Panc1 (cell line): ENCODE results near the gene PBRM1. TPM values are rescaled to one million over a fixed set of nuclear protein-coding genes. Genes with fewer than 3 reads are reported as not detected.

Source experiments
- ATAC-seq: fragments of 200-7000 bp; cut with Tn5 transposase; 2 replicates; pipeline ENCODE4 v1.9.1; 2020; ENCODE audit warnings: mild to moderate bottlenecking, moderate library complexity
- BruUV-seq: library from RNA; stranded (reverse); fragments of 400-500 nt; replicated peaks from 2 replicates; lab custom pipeline; 2021; lab: Mats Ljungman, UMichigan
- CTCF ChIA-PET: fragments of 300-600 bp; sonication (Branson Sonifier 250); formaldehyde crosslinking; loops from one replicate; lab custom pipeline; 2022; ENCODE audit warnings: antibody characterized with exemption; lab: Charles Lee
- POLR2A ChIA-PET: fragments of 300-600 bp; sonication (Branson Sonifier 250); formaldehyde crosslinking; loops from one replicate; lab custom pipeline; 2022; ENCODE audit warnings: antibody characterized with exemption; lab: Charles Lee
- DNase-seq: peaks from one replicate; pipeline ENCODE4 v3.0.0-alpha.2; 2010; ENCODE audit warnings: low read depth, low spot score
- H3K27ac ChIP-seq: 2 replicates; pipeline ENCODE4 v1.5.1; 2011; ENCODE audit warnings: mild to moderate bottlenecking, low read length, inconsistent platforms
- H3K27me3 ChIP-seq: fragments of 200-500 bp; sonication (Bioruptor generic); 2 replicates; pipeline ENCODE4 v1.6.0; 2014; ENCODE audit warnings: low read length, inconsistent platforms; ENCODE audit not compliant: control insufficient read depth, insufficient read depth
- H3K36me3 ChIP-seq: fragments of 200-500 bp; sonication (Bioruptor generic); 2 replicates; pipeline ENCODE4 v1.5.1; 2014; ENCODE audit warnings: inconsistent platforms, mild to moderate bottlenecking, low read length, moderate library complexity; ENCODE audit not compliant: control insufficient read depth, insufficient read depth
- H3K4me1 ChIP-seq: 2 replicates; pipeline ENCODE4 v1.5.1; 2011; ENCODE audit warnings: inconsistent platforms, mild to moderate bottlenecking, low read length, moderate library complexity; ENCODE audit not compliant: control insufficient read depth, insufficient read depth
- H3K4me3 ChIP-seq, 2 experiments: 2 replicates each; pipeline ENCODE4 v1.5.1; 2011 to 2012; ENCODE audit warnings: low read depth in 2 of 2, low read length in 2 of 2, mild to moderate bottlenecking in 2 of 2, inconsistent platforms in 1 of 2, moderate library complexity in 1 of 2
- H3K9me3 ChIP-seq: fragments of 200-500 bp; sonication (Bioruptor generic); 2 replicates; pipeline ENCODE4 v1.5.1; 2014; ENCODE audit warnings: low read depth, mild to moderate bottlenecking, inconsistent platforms, low read length, moderate library complexity; ENCODE audit not compliant: control insufficient read depth, insufficient read depth
- CTCF ChIP-seq: fragments of 450-650 bp; IDR thresholded peaks from 2 replicates; pipeline ENCODE4 v1.5.1; 2017; ENCODE audit warnings: mild to moderate bottlenecking
- POLR2AphosphoS5 ChIP-seq: IDR thresholded peaks from 2 replicates; pipeline ENCODE4 v1.6.1; 2012; ENCODE audit warnings: mild to moderate bottlenecking, low read depth, low read length, moderate library complexity
- SIN3A ChIP-seq: IDR thresholded peaks from 2 replicates; pipeline ENCODE4 v1.6.1; 2012; ENCODE audit warnings: low read depth, mild to moderate bottlenecking, low read length, moderate library complexity, borderline replicate concordance; ENCODE audit not compliant: insufficient read depth
- TCF7L2 ChIP-seq: IDR thresholded peaks from 2 replicates; pipeline ENCODE4 v1.6.1; 2011; ENCODE audit warnings: mild to moderate bottlenecking, low read depth, low read length, inconsistent platforms
- in situ Hi-C: cut with HindIII; loops from 2 replicates; pipeline ENCODE4 v1.10.0; 2016; ENCODE audit warnings: low sequenced_read_pairs, low pct_unique_long_range_greater_than_20kb
- intact Hi-C: fragments of 100-400 bp; cut with micrococcal nuclease; formaldehyde crosslinking; loops from one replicate; pipeline ENCODE4 v1.10.0; 2022; ENCODE audit not compliant: unreplicated experiment
- total RNA-seq: library from RNA; stranded (reverse); gene quantifications from one replicate; pipeline ENCODE4 v1.2.1, GENCODE V29; 2021; ENCODE audit not compliant: unreplicated experiment
- TF ChIP-seq, protein P1 (sequence below), 2 experiments: IDR thresholded peaks; 2 replicates each; pipeline ENCODE4 v1.6.1; 2011 to 2012; ENCODE audit warnings: low read depth in 2 of 2, control low read depth in 1 of 2, low read length in 1 of 2, mild to moderate bottlenecking in 1 of 2, moderate library complexity in 1 of 2; ENCODE audit not compliant: insufficient read depth in 1 of 2

PBRM1 gene
- total RNA-seq, 1 experiment from 2014 or later: 43.5 TPM

- Histone ChIP-seq H3K27ac (no peak overlapping the region), H3K9me3 (no peaks in the 10 kb centered on the region), H3K4me3 (no peak overlapping the region), H3K36me3 (no peaks in the 10 kb centered on the region), H3K27me3 (no peaks in the 10 kb centered on the region), H3K4me1 (no peaks in the 10 kb centered on the region)
- ChIA-PET POLR2A (interaction anchor here (0.7 kb wide), 1 partner anchor 15 kb away, joined by 6 read pairs; no protein-coding TSS in a partner anchor), CTCF (no interaction called here)
- in situ Hi-C loops: no loop called here
- no TSS peak for BruUV-seq
- intact Hi-C loops: no loop called here
- ATAC-seq (no peak), DNase-seq (no peak)
- TF ChIP-seq, protein P1, sequence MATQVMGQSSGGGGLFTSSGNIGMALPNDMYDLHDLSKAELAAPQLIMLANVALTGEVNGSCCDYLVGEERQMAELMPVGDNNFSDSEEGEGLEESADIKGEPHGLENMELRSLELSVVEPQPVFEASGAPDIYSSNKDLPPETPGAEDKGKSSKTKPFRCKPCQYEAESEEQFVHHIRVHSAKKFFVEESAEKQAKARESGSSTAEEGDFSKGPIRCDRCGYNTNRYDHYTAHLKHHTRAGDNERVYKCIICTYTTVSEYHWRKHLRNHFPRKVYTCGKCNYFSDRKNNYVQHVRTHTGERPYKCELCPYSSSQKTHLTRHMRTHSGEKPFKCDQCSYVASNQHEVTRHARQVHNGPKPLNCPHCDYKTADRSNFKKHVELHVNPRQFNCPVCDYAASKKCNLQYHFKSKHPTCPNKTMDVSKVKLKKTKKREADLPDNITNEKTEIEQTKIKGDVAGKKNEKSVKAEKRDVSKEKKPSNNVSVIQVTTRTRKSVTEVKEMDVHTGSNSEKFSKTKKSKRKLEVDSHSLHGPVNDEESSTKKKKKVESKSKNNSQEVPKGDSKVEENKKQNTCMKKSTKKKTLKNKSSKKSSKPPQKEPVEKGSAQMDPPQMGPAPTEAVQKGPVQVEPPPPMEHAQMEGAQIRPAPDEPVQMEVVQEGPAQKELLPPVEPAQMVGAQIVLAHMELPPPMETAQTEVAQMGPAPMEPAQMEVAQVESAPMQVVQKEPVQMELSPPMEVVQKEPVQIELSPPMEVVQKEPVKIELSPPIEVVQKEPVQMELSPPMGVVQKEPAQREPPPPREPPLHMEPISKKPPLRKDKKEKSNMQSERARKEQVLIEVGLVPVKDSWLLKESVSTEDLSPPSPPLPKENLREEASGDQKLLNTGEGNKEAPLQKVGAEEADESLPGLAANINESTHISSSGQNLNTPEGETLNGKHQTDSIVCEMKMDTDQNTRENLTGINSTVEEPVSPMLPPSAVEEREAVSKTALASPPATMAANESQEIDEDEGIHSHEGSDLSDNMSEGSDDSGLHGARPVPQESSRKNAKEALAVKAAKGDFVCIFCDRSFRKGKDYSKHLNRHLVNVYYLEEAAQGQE (IDR thresholded peaks at IDR 0.05; ENCODE audit: insufficient read depth in 1 of 2, low read depth in 2 of 2, low read length in 1 of 2): no peak
- no peak for TF ChIP-seq TCF7L2
- TF ChIP-seq CTCF: no peak
- TF ChIP-seq SIN3A: no peak
- no peak for TF ChIP-seq POLR2AphosphoS5
Measured at GRCh38 chr3:52512105-52512504, 173.6 kb downstream of the PBRM1 start.

DNA sequence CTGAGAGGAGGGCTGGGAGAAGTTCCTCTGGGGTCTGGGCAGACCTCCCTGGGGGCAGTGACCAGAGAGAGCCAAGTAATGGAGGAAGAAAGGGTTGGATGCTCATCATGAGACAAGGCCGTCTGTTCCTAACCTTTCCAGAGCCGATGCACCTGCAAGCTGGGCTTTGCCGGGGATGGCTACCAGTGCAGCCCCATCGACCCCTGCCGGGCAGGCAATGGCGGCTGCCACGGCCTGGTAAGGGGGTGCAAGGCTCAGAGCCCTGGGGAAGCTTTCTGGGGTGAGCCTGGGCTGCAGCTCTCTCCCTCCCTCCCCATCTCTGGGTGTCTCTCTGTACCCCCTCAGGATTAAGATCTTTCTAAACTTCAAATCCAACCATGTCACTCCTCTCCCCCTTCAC, 174.2 kb downstream of the PBRM1 start:
- ChIA-PET CTCF (no interaction called here), POLR2A (interaction anchor here (0.7 kb wide), 1 partner anchor 15 kb away, joined by 6 read pairs; no protein-coding TSS in a partner anchor)
- in situ Hi-C loops (no loop called here), intact Hi-C loops (no loop called here)
- Histone ChIP-seq H3K4me3 (no peak overlapping the region), H3K9me3 (no peaks in the 10 kb centered on the region), H3K36me3 (no peaks in the 10 kb centered on the region), H3K4me1 (no peaks in the 10 kb centered on the region), H3K27ac (no peak overlapping the region), H3K27me3 (no peaks in the 10 kb centered on the region)
- BruUV-seq: no TSS peak
- no peak for TF ChIP-seq CTCF
- TF ChIP-seq TCF7L2: no peak
- no peak for TF ChIP-seq POLR2AphosphoS5
- no peak for TF ChIP-seq SIN3A
- TF ChIP-seq, protein P1 (IDR thresholded peaks at IDR 0.05; ENCODE audit: insufficient read depth in 1 of 2, low read depth in 2 of 2, low read length in 1 of 2): no peak
- DNase-seq (no peak), ATAC-seq (no peak)
